HepG2 (cell line): ENCODE data around the gene TRIM66. TPM values are rescaled to one million over a fixed set of nuclear protein-coding genes. Genes with fewer than 3 reads are reported as not detected.

Experiments used
- ATAC-seq: fragments of 200-7000 bp; cut with Tn5 transposase; 3 replicates; pipeline ENCODE4 v1.9.1; 2020; ENCODE audit warnings: mild to moderate bottlenecking, moderate library complexity
- BruUV-seq: library from RNA; stranded (reverse); fragments of 400-500 nt; replicated peaks from 2 replicates; lab custom pipeline; 2021; lab: Mats Ljungman, UMichigan
- CTCF ChIA-PET: fragments of 300-600 bp; formaldehyde crosslinking; extraction: SDS; loops from one replicate; lab custom pipeline; 2021; ENCODE audit warnings: low total read pairs, inconsistent platforms, low intra/inter-chr PET ratio; lab: Yijun Ruan, JAX
- POLR2A ChIA-PET: fragments of 350-600 bp; sonication (Branson Sonifier 250); formaldehyde crosslinking; loops from one replicate; lab custom pipeline; 2020; ENCODE audit warnings: antibody characterized with exemption, inconsistent platforms; lab: Yijun Ruan, JAX
- DNase-seq: peaks from one replicate; pipeline ENCODE4 v3.0.0-alpha.2; 2015; ENCODE audit warnings: low spot score
- FAIRE-seq: peaks from 3 replicates; lab custom pipeline; 2011; peaks lifted over from hg19 to GRCh38; lab: Jason Lieb, UNC
- H2AFZ ChIP-seq: one replicate; pipeline ENCODE4 v1.6.1; 2011; ENCODE audit warnings: low read length, inconsistent platforms
- H3K27ac ChIP-seq: fragments of 300-600 bp; 3 replicates; pipeline ENCODE4 v1.8.0; 2011; ENCODE audit warnings: mixed run types, mild to moderate bottlenecking, mixed read lengths, low read length, inconsistent platforms; ENCODE audit not compliant: insufficient read depth; ENCODE audit errors: extremely low read length
- H3K27me3 ChIP-seq, 2 experiments: fragments of 200-600 bp in 1 of 2; 2 replicates in 1 of 2; 3 replicates in 1 of 2; pipeline versions ENCODE4 v1.6.0 to v1.8.0; 2011; ENCODE audit warnings: low read length in 2 of 2, mild to moderate bottlenecking in 2 of 2, moderate library complexity in 2 of 2, inconsistent platforms in 1 of 2; ENCODE audit not compliant: insufficient read depth in 2 of 2, control insufficient read depth in 1 of 2
- H3K36me3 ChIP-seq, 2 experiments: fragments of 200-600 bp in 1 of 2; replicated peaks in 1 of 2; 2 replicates in 1 of 2; 3 replicates in 1 of 2; pipeline versions ENCODE4 v1.5.1 to v1.8.0; 2011; ENCODE audit warnings: low read length in 2 of 2, inconsistent platforms in 1 of 2; ENCODE audit not compliant: insufficient read depth in 2 of 2, control insufficient read depth in 1 of 2
- H3K4me1 ChIP-seq: 2 replicates; pipeline ENCODE4 v1.5.1; 2012; ENCODE audit warnings: low read length, inconsistent platforms; ENCODE audit not compliant: insufficient read depth
- H3K4me2 ChIP-seq: 2 replicates; pipeline ENCODE4 v1.6.0; 2011; ENCODE audit warnings: low read depth, low read length, inconsistent platforms
- H3K4me3 ChIP-seq, 3 experiments: fragments of 200-600 bp in 1 of 3; sonication (generic), shearing (Covaris generic) in 1 of 3; replicated peaks in 1 of 3; 2 replicates each; pipeline ENCODE4 v1.5.1; 2011 to 2016; ENCODE audit warnings: low read length in 3 of 3, inconsistent platforms in 2 of 3, low read depth in 2 of 3, mild to moderate bottlenecking in 2 of 3, control low read depth in 1 of 3, mixed read lengths in 1 of 3; ENCODE audit not compliant: insufficient read depth in 1 of 3
- H3K79me2 ChIP-seq: one replicate; pipeline ENCODE4 v1.6.1; 2011; ENCODE audit warnings: low read length, inconsistent platforms; ENCODE audit not compliant: insufficient read depth
- H3K9ac ChIP-seq: 2 replicates; pipeline ENCODE4 v1.6.0; 2011; ENCODE audit warnings: mild to moderate bottlenecking, low read depth, low read length, inconsistent platforms; ENCODE audit not compliant: insufficient read depth
- H3K9me3 ChIP-seq: 2 replicates; pipeline ENCODE4 v1.5.1; 2012; ENCODE audit warnings: mild to moderate bottlenecking, low read length
- H4K20me1 ChIP-seq: 2 replicates; pipeline ENCODE4 v1.6.0; 2011; ENCODE audit warnings: inconsistent platforms, mild to moderate bottlenecking, low read length, moderate library complexity; ENCODE audit not compliant: insufficient read depth
- GABPA ChIP-seq, 2 experiments: IDR thresholded peaks; 2 replicates each; pipeline ENCODE4 v1.6.1; 2011 to 2016; ENCODE audit warnings: low read depth in 2 of 2, low read length in 1 of 2, missing biosample characterization in 1 of 2, missing genetic modification characterization in 1 of 2
- GZF1 ChIP-seq: sonication (generic); formaldehyde crosslinking; IDR thresholded peaks from 2 replicates; pipeline ENCODE4 v1.5.1; 2020; ENCODE audit warnings: mild to moderate bottlenecking, missing genetic modification reagents
- HES4 ChIP-seq: sonication (generic); formaldehyde crosslinking; IDR thresholded peaks from 2 replicates; pipeline ENCODE4 v1.9.0; 2021; ENCODE audit warnings: mild to moderate bottlenecking, missing genetic modification reagents, borderline replicate concordance
- HNRNPUL1 ChIP-seq: fragments of 200-400 bp; formaldehyde crosslinking; IDR thresholded peaks from 2 replicates; pipeline ENCODE4 v1.6.1; 2017; ENCODE audit warnings: low read depth, mild to moderate bottlenecking, low read length, moderate library complexity
- HOMEZ ChIP-seq: IDR thresholded peaks from 2 replicates; pipeline ENCODE4 v1.6.1; 2016; ENCODE audit warnings: low read depth
- HOXA3 ChIP-seq: sonication (generic); formaldehyde crosslinking; IDR thresholded peaks from 2 replicates; pipeline ENCODE4 v1.5.0; 2020; ENCODE audit warnings: missing genetic modification reagents
- IRX3 ChIP-seq: sonication (generic); formaldehyde crosslinking; IDR thresholded peaks from 2 replicates; pipeline ENCODE4 v1.8.1; 2023; ENCODE audit warnings: mild to moderate bottlenecking, low read depth, missing genetic modification reagents, borderline replicate concordance
- WIZ ChIP-seq: sonication (generic); formaldehyde crosslinking; IDR thresholded peaks from 2 replicates; pipeline ENCODE4 v1.5.1; 2020; ENCODE audit warnings: mild to moderate bottlenecking, missing genetic modification reagents
- ZC3H4 ChIP-seq: sonication (generic); formaldehyde crosslinking; IDR thresholded peaks from 2 replicates; pipeline ENCODE4 v1.4.0; 2020; ENCODE audit warnings: missing genetic modification reagents, borderline replicate concordance
- ZNF124 ChIP-seq: sonication (generic); formaldehyde crosslinking; IDR thresholded peaks from 2 replicates; pipeline ENCODE4 v1.4.0; 2020; ENCODE audit warnings: missing genetic modification reagents
- ZNF510 ChIP-seq: sonication (generic); formaldehyde crosslinking; IDR thresholded peaks from 2 replicates; pipeline ENCODE4 v1.4.0; 2020; ENCODE audit warnings: low read depth, mild to moderate bottlenecking, missing genetic modification reagents
- ZNF563 ChIP-seq: sonication (generic); formaldehyde crosslinking; IDR thresholded peaks from 2 replicates; pipeline ENCODE4 v1.8.0; 2022; ENCODE audit warnings: mild to moderate bottlenecking, moderate library complexity, missing genetic modification reagents
- ZNF615 ChIP-seq: sonication (generic); formaldehyde crosslinking; IDR thresholded peaks from 2 replicates; pipeline ENCODE4 v1.5.0; 2020; ENCODE audit warnings: mild to moderate bottlenecking, missing genetic modification reagents, borderline replicate concordance
- WGBS: methylation state at CpG from one replicate; pipeline ENCODE4 v1.1.6; 2017; ENCODE audit warnings: low lambda C conversion rate; 5-methylcytosine and 5-hydroxymethylcytosine counted together
- in situ Hi-C: cut with HindIII; loops from 2 replicates; pipeline ENCODE4 v1.10.0; 2017; ENCODE audit warnings: low pct_unique_long_range_greater_than_20kb; ENCODE audit not compliant: extremely low pct_ligation_motif_present
- intact Hi-C: fragments of 100-400 bp; cut with micrococcal nuclease; formaldehyde crosslinking; loops from one replicate; pipeline ENCODE4 v1.10.0; 2022; ENCODE audit not compliant: unreplicated experiment
- polyA plus RNA-seq, 8 experiments: library from polyadenylated mRNA; depleted of rRNA in 3 of 8; stranded (reverse) in 7 of 8; unstranded in 1 of 8; fragments of >200 nt; fragmentation: Illumina TruSeq in 4 of 8; extraction: Trizol in 4 of 8; gene quantifications; 2 replicates each; pipeline versions ENCODE4 v1.2.1 to v1.2.3, GENCODE V29; 2011 to 2016; ENCODE audit warnings: low read depth in 4 of 8, missing spikeins in 1 of 8, mixed read lengths in 1 of 8; ENCODE audit not compliant: insufficient read depth in 1 of 8
- total RNA-seq, 5 experiments: library from RNA; depleted of rRNA; stranded (reverse); fragments of >200 nt; fragmentation: Illumina TruSeq; extraction: Trizol; gene quantifications; 2 replicates each; pipeline ENCODE4 v1.2.3, GENCODE V29; 2016; ENCODE audit warnings: low read depth in 1 of 5
- TF ChIP-seq, protein P1 (sequence below): sonication (generic); formaldehyde crosslinking; IDR thresholded peaks from 2 replicates; pipeline ENCODE4 v1.4.0; 2020; ENCODE audit warnings: mild to moderate bottlenecking, missing genetic modification reagents
- TF ChIP-seq, protein P2 (sequence below): sonication (generic); formaldehyde crosslinking; IDR thresholded peaks from 2 replicates; pipeline ENCODE4 v1.4.0; 2020; ENCODE audit warnings: missing genetic modification reagents
- TF ChIP-seq, protein P3 (sequence below): sonication (generic); formaldehyde crosslinking; IDR thresholded peaks from 2 replicates; pipeline ENCODE4 v1.4.0; 2020; ENCODE audit warnings: missing genetic modification reagents
- TF ChIP-seq, protein P4 (sequence below): IDR thresholded peaks from 2 replicates; pipeline ENCODE4 v1.6.1; 2016

Gene TRIM66
- total and polyA plus RNA-seq, 2 of the 13 experiments (the other 11 are each of a cell fraction or from before 2014, with no cell fraction given), result 4.9 to 6.1 TPM

DNA sequence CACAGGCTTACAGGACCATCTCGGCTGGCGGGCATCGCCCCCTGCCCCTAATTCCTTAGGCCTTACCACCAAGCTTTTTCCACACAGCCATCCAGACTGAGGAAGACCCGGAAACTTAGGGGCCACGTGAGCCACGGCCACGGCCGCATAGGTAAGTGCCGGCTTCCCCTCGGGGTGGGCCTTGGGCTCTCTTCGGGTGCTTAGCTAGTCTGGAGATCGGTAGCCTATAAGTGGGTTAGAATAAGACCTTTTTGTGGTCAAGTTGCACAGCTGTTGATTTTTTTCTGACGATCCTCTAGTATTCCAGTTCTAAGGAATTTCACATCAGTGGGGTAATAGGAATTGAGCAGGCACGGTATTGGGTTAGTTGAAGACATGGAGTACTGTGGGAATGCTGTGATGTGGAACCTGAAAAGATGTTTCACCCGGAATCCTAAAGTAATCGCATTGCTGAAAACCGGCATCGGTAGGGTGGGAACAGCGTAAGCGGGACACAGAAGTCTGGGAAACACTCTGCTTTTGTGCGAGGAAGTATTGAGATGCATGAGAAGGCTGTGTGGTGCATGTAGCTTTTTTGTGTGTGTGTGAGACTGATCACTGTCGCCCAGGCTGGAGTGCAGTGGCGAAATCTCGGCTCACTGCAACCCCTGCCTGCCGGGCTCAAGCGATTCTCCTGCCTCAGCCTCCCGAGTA lies 796 bp upstream of the TRIM66 start:
- peaks cover 37% of the 10 kb centered on the region for H3K79me2 ChIP-seq
- peak overlapping the region; percentile 89 for H3K4me2 ChIP-seq
- BruUV-seq, result TSS peak; percentile 54
- H3K9ac ChIP-seq, result peak overlapping the region; percentile 100
- CTCF ChIA-PET, result no interaction called here
- H3K4me1 ChIP-seq, result peaks cover 79% of the 10 kb centered on the region
- ATAC-seq, result no peak
- peaks cover 10 to 23% of the 10 kb centered on the region in 2 experiments; a peak in 4 of 5 replicates for H3K36me3 ChIP-seq
- H3K4me3 ChIP-seq, result peak overlapping the region; percentile 96 to 100 (median 99)
- intact Hi-C loops (loop anchor here (5.0 kb wide), 1 partner anchor 229 kb away; the partner anchor contains the start of gene AKIP1), in situ Hi-C loops (loop anchor here (25.0 kb wide), 1 partner anchor 279 kb away; the partner anchor contains the start of gene TMEM9B)
- peak overlapping the region; percentile 97 for H3K27ac ChIP-seq
- POLR2A ChIA-PET, result interaction anchor here (0.7 to 3.3 kb wide), 12 partner anchors 16 to 281 kb away, joined by 3 to 43 read pairs (median 8); partner anchors contain the start of genes AKIP1 and TMEM9B
- no peaks in the 10 kb centered on the region for H3K9me3 ChIP-seq
- DNase-seq, result no peak
- WGBS, result 1% methylated on average over 19 of the region's 27 CpGs
- no peak overlapping the region for H2AFZ ChIP-seq
- peaks cover 26% of the 10 kb centered on the region for H4K20me1 ChIP-seq
- peaks cover 0 to 7% of the 10 kb centered on the region in 2 experiments; a peak in 1 of 5 replicates for H3K27me3 ChIP-seq
- FAIRE-seq, result no peak
- TF ChIP-seq GABPA (IDR thresholded peaks at IDR 0.05; ENCODE audit: low read depth, low read length), result no peak
- TF ChIP-seq GABPA (CRISPR knock-in tag; IDR thresholded peaks at IDR 0.05; ENCODE audit: low read depth), result no peak
- TF ChIP-seq ZNF563 (CRISPR knock-in tag), result peak; percentile 57
- TF ChIP-seq, protein P1, sequence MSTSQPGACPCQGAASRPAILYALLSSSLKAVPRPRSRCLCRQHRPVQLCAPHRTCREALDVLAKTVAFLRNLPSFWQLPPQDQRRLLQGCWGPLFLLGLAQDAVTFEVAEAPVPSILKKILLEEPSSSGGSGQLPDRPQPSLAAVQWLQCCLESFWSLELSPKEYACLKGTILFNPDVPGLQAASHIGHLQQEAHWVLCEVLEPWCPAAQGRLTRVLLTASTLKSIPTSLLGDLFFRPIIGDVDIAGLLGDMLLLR (CRISPR knock-in tag), result no peak
- TF ChIP-seq, protein P2, sequence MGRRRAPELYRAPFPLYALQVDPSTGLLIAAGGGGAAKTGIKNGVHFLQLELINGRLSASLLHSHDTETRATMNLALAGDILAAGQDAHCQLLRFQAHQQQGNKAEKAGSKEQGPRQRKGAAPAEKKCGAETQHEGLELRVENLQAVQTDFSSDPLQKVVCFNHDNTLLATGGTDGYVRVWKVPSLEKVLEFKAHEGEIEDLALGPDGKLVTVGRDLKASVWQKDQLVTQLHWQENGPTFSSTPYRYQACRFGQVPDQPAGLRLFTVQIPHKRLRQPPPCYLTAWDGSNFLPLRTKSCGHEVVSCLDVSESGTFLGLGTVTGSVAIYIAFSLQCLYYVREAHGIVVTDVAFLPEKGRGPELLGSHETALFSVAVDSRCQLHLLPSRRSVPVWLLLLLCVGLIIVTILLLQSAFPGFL (CRISPR knock-in tag), result no peak
- TF ChIP-seq WIZ (CRISPR knock-in tag), result 0 out of 2 replicates have a peak, but pooled peaks have one; percentile 7
- peak; percentile 11; the same call in 1 of the 2 replicates for TF ChIP-seq HOXA3 (CRISPR knock-in tag)
- TF ChIP-seq GZF1 (CRISPR knock-in tag), result 0 out of 2 replicates have a peak, but pooled peaks have one; percentile 50
- TF ChIP-seq IRX3 (CRISPR knock-in tag), result 0 out of 2 replicates have a peak, but pooled peaks have one; percentile 39
- TF ChIP-seq ZNF510 (CRISPR knock-in tag), result no peak
- TF ChIP-seq, protein P3, sequence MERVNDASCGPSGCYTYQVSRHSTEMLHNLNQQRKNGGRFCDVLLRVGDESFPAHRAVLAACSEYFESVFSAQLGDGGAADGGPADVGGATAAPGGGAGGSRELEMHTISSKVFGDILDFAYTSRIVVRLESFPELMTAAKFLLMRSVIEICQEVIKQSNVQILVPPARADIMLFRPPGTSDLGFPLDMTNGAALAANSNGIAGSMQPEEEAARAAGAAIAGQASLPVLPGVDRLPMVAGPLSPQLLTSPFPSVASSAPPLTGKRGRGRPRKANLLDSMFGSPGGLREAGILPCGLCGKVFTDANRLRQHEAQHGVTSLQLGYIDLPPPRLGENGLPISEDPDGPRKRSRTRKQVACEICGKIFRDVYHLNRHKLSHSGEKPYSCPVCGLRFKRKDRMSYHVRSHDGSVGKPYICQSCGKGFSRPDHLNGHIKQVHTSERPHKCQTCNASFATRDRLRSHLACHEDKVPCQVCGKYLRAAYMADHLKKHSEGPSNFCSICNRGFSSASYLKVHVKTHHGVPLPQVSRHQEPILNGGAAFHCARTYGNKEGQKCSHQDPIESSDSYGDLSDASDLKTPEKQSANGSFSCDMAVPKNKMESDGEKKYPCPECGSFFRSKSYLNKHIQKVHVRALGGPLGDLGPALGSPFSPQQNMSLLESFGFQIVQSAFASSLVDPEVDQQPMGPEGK, result 0 out of 2 replicates have a peak, but pooled peaks have one; percentile 1
- no peak for TF ChIP-seq HNRNPUL1
- TF ChIP-seq HOMEZ (CRISPR knock-in tag), result no peak
- TF ChIP-seq, protein P4, sequence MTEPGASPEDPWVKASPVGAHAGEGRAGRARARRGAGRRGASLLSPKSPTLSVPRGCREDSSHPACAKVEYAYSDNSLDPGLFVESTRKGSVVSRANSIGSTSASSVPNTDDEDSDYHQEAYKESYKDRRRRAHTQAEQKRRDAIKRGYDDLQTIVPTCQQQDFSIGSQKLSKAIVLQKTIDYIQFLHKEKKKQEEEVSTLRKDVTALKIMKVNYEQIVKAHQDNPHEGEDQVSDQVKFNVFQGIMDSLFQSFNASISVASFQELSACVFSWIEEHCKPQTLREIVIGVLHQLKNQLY (CRISPR knock-in tag), result no peak
- peak; percentile 75; the same call in 1 of the 2 replicates for TF ChIP-seq ZNF615
- TF ChIP-seq ZC3H4 (CRISPR knock-in tag), result peak; percentile 18; the same call in 1 of the 2 replicates
- TF ChIP-seq ZNF124 (CRISPR knock-in tag), result 0 out of 2 replicates have a peak, but pooled peaks have one; percentile 9
- TF ChIP-seq HES4 (CRISPR knock-in tag), result peak; percentile 61; the same call in 1 of the 2 replicates
